ENCODE data around the gene ZNF862. TPM values are rescaled to one million over a fixed set of nuclear protein-coding genes. Genes with fewer than 3 reads are reported as not detected.

The ZNF862 gene
- total RNA-seq, 1 experiment from 2014 or later: 3.6 TPM

DNA sequence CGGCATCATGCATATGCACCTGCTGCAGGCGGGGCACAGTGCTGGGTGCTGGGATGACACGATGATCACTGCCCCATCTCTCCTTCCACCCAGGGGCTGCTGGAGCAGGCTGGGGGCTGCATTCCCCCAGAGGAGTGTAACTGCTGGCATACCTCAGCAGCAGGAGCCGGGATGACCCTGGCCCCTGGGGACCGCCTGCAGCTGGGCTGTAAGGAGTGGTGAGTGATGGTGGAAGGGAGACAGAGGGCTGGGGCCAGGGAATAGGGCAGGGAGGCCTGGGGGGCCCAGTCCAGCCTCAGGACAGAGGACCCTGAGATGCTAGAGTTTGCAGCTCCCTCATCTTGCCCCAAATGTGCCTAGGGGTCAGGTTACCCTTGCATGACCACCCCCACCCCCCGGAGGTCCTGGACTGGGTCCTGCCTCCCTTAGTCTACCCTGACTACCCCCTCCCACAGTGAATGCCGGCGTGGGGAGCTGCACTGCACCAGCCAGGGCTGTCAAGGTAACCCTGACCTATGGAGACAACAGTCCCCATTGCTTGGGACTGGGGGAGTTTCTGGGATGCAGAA lies 14.5 kb upstream of the ZNF862 start:
- Mint-ChIP-seq H3K27ac (no peak overlapping the region), H3K4me3 (no peak overlapping the region), H3K27me3 (ENCODE audit: low read depth) (no peaks in the 10 kb centered on the region; the same call in 1 of the 2 replicates), H3K36me3 (no peaks in the 10 kb centered on the region), H3K9me3 (peaks cover 3% of the 10 kb centered on the region; the same call in 1 of the 2 replicates), H3K4me1 (no peaks in the 10 kb centered on the region)
- no peak for TF ChIP-seq KAT7 (CRISPR knock-in tag; IDR thresholded peaks at IDR 0.05; ENCODE audit: borderline replicate concordance)
- no peak for TF ChIP-seq CBFB (CRISPR knock-in tag; IDR thresholded peaks at IDR 0.05; ENCODE audit: low read depth)
- CTCF ChIA-PET: interaction anchor here (1.5 kb wide), 1 partner anchor 17 kb away, joined by 5 read pairs; no protein-coding TSS in a partner anchor
- ATAC-seq (no peak), DNase-seq (ENCODE audit: low spot score) (peak; percentile 7)
- POLR2A ChIA-PET: no interaction called here

DNA sequence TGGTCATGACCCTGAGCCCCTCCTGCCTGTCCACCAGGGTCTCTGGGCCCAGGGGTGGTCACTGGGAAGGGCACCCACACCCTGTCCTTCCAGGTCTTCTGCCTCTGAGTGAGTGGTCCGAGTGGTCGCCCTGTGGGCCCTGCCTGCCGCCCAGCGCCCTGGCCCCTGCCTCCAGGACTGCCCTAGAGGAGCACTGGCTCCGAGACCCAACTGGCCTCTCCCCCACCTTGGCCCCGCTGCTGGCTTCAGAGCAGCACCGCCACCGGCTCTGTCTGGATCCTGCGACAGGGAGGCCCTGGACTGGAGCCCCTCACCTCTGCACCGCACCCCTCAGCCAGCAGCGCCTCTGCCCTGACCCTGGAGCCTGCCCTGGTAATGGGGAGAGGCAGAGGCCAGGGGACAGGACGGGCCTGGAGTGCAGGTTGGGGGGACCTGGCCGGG lies 13.9 kb upstream of the ZNF862 start:
- TF ChIP-seq ZNF423 (CRISPR knock-in tag; IDR thresholded peaks at IDR 0.05): no peak
- TF ChIP-seq, protein P1, sequence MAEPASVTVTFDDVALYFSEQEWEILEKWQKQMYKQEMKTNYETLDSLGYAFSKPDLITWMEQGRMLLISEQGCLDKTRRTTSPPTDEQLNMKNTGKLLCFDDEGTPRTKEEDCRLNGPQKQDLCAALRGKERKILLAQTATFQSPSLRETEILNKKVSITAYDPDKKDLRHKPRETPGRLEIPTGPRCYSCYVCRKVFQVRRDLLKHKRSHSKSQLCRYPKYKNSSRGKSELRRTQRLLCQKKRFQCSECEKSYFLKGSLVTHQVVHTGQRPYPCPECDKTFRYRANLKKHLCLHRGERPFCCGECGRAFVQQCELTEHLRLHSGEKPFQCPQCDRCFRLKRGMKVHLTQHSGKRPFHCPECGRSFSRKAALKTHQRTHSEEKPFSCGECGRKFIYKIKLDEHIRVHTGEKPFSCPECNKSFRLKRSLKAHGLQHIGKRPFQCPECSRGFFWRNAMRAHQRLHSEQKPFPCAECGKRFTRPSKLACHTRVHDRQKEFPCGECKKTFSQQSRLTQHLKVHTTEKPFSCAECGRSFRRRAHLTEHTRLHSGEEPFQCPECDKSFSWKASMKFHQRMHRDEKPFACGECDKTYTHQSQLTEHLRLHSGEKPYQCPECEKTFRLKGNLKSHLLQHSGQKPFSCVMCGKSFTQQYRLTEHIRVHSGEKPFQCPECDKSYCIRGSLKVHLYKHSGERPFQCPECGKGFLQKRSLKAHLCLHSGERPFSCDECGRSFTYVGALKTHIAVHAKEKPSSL (CRISPR knock-in tag; conservative IDR thresholded peaks at IDR 0.05): no peak
- no peak for TF ChIP-seq ATF1 (CRISPR knock-in tag; IDR thresholded peaks at IDR 0.05)
- TF ChIP-seq JAZF1 (CRISPR knock-in tag; IDR thresholded peaks at IDR 0.05): no peak
- TF ChIP-seq JUN (CRISPR knock-in tag; IDR thresholded peaks at IDR 0.05): no peak
- TF ChIP-seq, protein P2, sequence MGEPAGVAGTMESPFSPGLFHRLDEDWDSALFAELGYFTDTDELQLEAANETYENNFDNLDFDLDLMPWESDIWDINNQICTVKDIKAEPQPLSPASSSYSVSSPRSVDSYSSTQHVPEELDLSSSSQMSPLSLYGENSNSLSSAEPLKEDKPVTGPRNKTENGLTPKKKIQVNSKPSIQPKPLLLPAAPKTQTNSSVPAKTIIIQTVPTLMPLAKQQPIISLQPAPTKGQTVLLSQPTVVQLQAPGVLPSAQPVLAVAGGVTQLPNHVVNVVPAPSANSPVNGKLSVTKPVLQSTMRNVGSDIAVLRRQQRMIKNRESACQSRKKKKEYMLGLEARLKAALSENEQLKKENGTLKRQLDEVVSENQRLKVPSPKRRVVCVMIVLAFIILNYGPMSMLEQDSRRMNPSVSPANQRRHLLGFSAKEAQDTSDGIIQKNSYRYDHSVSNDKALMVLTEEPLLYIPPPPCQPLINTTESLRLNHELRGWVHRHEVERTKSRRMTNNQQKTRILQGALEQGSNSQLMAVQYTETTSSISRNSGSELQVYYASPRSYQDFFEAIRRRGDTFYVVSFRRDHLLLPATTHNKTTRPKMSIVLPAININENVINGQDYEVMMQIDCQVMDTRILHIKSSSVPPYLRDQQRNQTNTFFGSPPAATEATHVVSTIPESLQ (CRISPR knock-in tag; IDR thresholded peaks at IDR 0.05): no peak
- no peak for TF ChIP-seq IRF2 (CRISPR knock-in tag; IDR thresholded peaks at IDR 0.05; ENCODE audit: borderline replicate concordance, low read depth)
- no peak for TF ChIP-seq ZNF121 (CRISPR knock-in tag; IDR thresholded peaks at IDR 0.05)
- TF ChIP-seq NR3C1 (CRISPR knock-in tag; conservative IDR thresholded peaks at IDR 0.05; ENCODE audit: low read depth): no peak
- TF ChIP-seq CBFB (CRISPR knock-in tag; IDR thresholded peaks at IDR 0.05; ENCODE audit: low read depth): no peak
- TF ChIP-seq ZNF671 (CRISPR knock-in tag; IDR thresholded peaks at IDR 0.05): no peak
- TF ChIP-seq GTF2I (CRISPR knock-in tag; conservative IDR thresholded peaks at IDR 0.05): no peak
- no peak for TF ChIP-seq FOXJ3 (CRISPR knock-in tag; IDR thresholded peaks at IDR 0.05; ENCODE audit: borderline replicate concordance)
- TF ChIP-seq, protein P3, sequence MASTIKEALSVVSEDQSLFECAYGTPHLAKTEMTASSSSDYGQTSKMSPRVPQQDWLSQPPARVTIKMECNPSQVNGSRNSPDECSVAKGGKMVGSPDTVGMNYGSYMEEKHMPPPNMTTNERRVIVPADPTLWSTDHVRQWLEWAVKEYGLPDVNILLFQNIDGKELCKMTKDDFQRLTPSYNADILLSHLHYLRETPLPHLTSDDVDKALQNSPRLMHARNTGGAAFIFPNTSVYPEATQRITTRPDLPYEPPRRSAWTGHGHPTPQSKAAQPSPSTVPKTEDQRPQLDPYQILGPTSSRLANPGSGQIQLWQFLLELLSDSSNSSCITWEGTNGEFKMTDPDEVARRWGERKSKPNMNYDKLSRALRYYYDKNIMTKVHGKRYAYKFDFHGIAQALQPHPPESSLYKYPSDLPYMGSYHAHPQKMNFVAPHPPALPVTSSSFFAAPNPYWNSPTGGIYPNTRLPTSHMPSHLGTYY (CRISPR knock-in tag; IDR thresholded peaks at IDR 0.05): no peak
- TF ChIP-seq GRHL2 (CRISPR knock-in tag; IDR thresholded peaks at IDR 0.05; ENCODE audit: insufficient replicate concordance, severe bottlenecking): no peak
- no peak for TF ChIP-seq TEAD1 (CRISPR knock-in tag; IDR thresholded peaks at IDR 0.05)
- ChIA-PET POLR2A (no interaction called here), CTCF (interaction anchor here (1.5 kb wide), 1 partner anchor 17 kb away, joined by 5 read pairs; no protein-coding TSS in a partner anchor)
- no peaks in the 10 kb centered on the region for H3K36me3 Mint-ChIP-seq
- DNase-seq (ENCODE audit: low spot score) (no peak), ATAC-seq (no peak)
- no peak overlapping the region for H3K4me3 Mint-ChIP-seq
- no peak overlapping the region for H3K27ac Mint-ChIP-seq
- H3K4me1 Mint-ChIP-seq: no peaks in the 10 kb centered on the region
- no peaks in the 10 kb centered on the region; the same call in 1 of the 2 replicates for H3K27me3 Mint-ChIP-seq (ENCODE audit: low read depth)
- H3K9me3 Mint-ChIP-seq: peaks cover 3% of the 10 kb centered on the region; the same call in 1 of the 2 replicates
